ENCODE data around the gene MTF2. TPM values are rescaled to one million over a fixed set of nuclear protein-coding genes. Genes with fewer than 3 reads are reported as not detected.
"Not testable (repeated sequence)": the region's sequence is repeated elsewhere in the genome, so short reads cannot be mapped to it uniquely, and the experiment has no call there.

MTF2 gene
- total RNA-seq, 1 donor from 2014 or later = 64.0 TPM

- intact Hi-C loops (cut with micrococcal nuclease) = no loop called here
Observed at GRCh38 chr1:93137604-93138292, 58.7 kb downstream of the MTF2 start.

- intact Hi-C loops (cut with micrococcal nuclease) = loop anchor here (5.0 kb wide), 1 partner anchor 42 kb away; the partner anchor contains the start of genes CCDC18 and TMED5
Observed at GRCh38 chr1:93140106-93140505, 61.0 kb downstream of the MTF2 start.

- intact Hi-C loops (cut with micrococcal nuclease) = loop anchor here (5.0 kb wide), 1 partner anchor 40 kb away; the partner anchor contains the start of genes CCDC18 and TMED5
Observed at GRCh38 chr1:93142161-93142560, 63.1 kb downstream of the MTF2 start.

- intact Hi-C loops (cut with micrococcal nuclease) = loop anchor here (5.0 kb wide), 1 partner anchor 39 kb away; the partner anchor contains the start of genes CCDC18 and TMED5
Observed at GRCh38 chr1:93143136-93143535, 64.1 kb downstream of the MTF2 start.

- intact Hi-C loops (cut with micrococcal nuclease) = loop anchor here (5.0 kb wide), 1 partner anchor 39 kb away; the partner anchor contains the start of genes CCDC18 and TMED5
Observed at GRCh38 chr1:93143769-93144168, 64.7 kb downstream of the MTF2 start.

- intact Hi-C loops (cut with micrococcal nuclease) = no loop called here
Observed at GRCh38 chr1:93148001-93148400, 68.9 kb downstream of the MTF2 start.

- intact Hi-C loops (cut with micrococcal nuclease) = no loop called here
Observed at GRCh38 chr1:93150729-93151128, 71.6 kb downstream of the MTF2 start.

- intact Hi-C loops (cut with micrococcal nuclease) = no loop called here
Observed at GRCh38 chr1:93151474-93151873, 72.4 kb downstream of the MTF2 start.

- intact Hi-C loops (cut with micrococcal nuclease) = no loop called here
Observed at GRCh38 chr1:93152835-93153234, 73.8 kb downstream of the MTF2 start.

GRCh38 chr1:93154898-93155297 lies 75.8 kb downstream of the MTF2 start:
- intact Hi-C loops (cut with micrococcal nuclease) = no loop called here

- intact Hi-C loops (cut with micrococcal nuclease) = no loop called here
Observed at GRCh38 chr1:93155335-93155734, 76.3 kb downstream of the MTF2 start.

GRCh38 chr1:93159337-93159736 lies 80.3 kb downstream of the MTF2 start:
- intact Hi-C loops (cut with micrococcal nuclease) = no loop called here

GRCh38 chr1:93163314-93163713 lies 84.2 kb downstream of the MTF2 start:
- intact Hi-C loops (cut with micrococcal nuclease) = not testable (repeated sequence)

GRCh38 chr1:93164816-93165215 lies 85.7 kb downstream of the MTF2 start:
- intact Hi-C loops (cut with micrococcal nuclease) = no loop called here

GRCh38 chr1:93165895-93166294 lies 86.8 kb downstream of the MTF2 start:
- intact Hi-C loops (cut with micrococcal nuclease) = not testable (repeated sequence)

- intact Hi-C loops (cut with micrococcal nuclease) = no loop called here
Observed at GRCh38 chr1:93167006-93167405, 87.9 kb downstream of the MTF2 start.

- intact Hi-C loops (cut with micrococcal nuclease) = loop anchor here (10.0 kb wide), 1 partner anchor 145 kb away; no protein-coding TSS in a partner anchor
Observed at GRCh38 chr1:93170141-93170678, 91.1 kb downstream of the MTF2 start.

- intact Hi-C loops (cut with micrococcal nuclease) = loop anchor here (1.0 to 10.0 kb wide), 2 partner anchors 9 to 147 kb away; partner anchors contain the start of genes CCDC18 and TMED5
Observed at GRCh38 chr1:93171549-93172034, 92.5 kb downstream of the MTF2 start.

GRCh38 chr1:93172778-93173177 lies 93.7 kb downstream of the MTF2 start:
- intact Hi-C loops (cut with micrococcal nuclease) = loop anchor here (10.0 kb wide), 1 partner anchor 148 kb away; no protein-coding TSS in a partner anchor

- intact Hi-C loops (cut with micrococcal nuclease) = loop anchor here (10.0 kb wide), 1 partner anchor 150 kb away; no protein-coding TSS in a partner anchor
Observed at GRCh38 chr1:93174638-93175037, 95.6 kb downstream of the MTF2 start.

- intact Hi-C loops (cut with micrococcal nuclease) = loop anchor here (10.0 kb wide), 1 partner anchor 153 kb away; no protein-coding TSS in a partner anchor
Observed at GRCh38 chr1:93177991-93178390, 98.9 kb downstream of the MTF2 start.

- intact Hi-C loops (cut with micrococcal nuclease) = loop anchor here (10.0 kb wide), 1 partner anchor 154 kb away; no protein-coding TSS in a partner anchor
Observed at GRCh38 chr1:93178418-93178817, 99.3 kb downstream of the MTF2 start.
